Transverse colon (tissue), 4 donors: Measurements from ENCODE around the gene CDC37. TPM values are rescaled to one million over a fixed set of nuclear protein-coding genes. Genes with fewer than 3 reads are reported as not detected.

Experiments used
- DNase-seq: peaks from one replicate; pipeline ENCODE4 v3.0.0-alpha.2; 2019
- H3K27ac ChIP-seq, 4 donors: fragments of 200-600 bp; sonication (generic); 2 replicates each; pipeline ENCODE4 v1.5.1; 2016 to 2018; ENCODE audit warnings: inconsistent platforms in 4 of 4
- H3K27me3 ChIP-seq: fragments of 200-600 bp; sonication (generic); 2 replicates; pipeline ENCODE4 v1.5.1; 2017; ENCODE audit warnings: inconsistent platforms
- H3K36me3 ChIP-seq, 4 donors: fragments of 200-600 bp; sonication (generic); 2 replicates each; pipeline ENCODE4 v1.5.1; 2017 to 2019; ENCODE audit warnings: inconsistent platforms in 4 of 4
- H3K4me1 ChIP-seq, 4 donors: fragments of 200-600 bp; sonication (generic); 2 replicates each; pipeline ENCODE4 v1.5.1; 2017 to 2020; ENCODE audit warnings: inconsistent platforms in 4 of 4
- H3K4me3 ChIP-seq, 4 donors: fragments of 200-600 bp; sonication (generic); 1 replicate in 1 of 4; 2 replicates in 3 of 4; pipeline versions ENCODE4 v1.5.1 to v1.6.1; 2017 to 2019; ENCODE audit warnings: inconsistent platforms in 4 of 4
- H3K9me3 ChIP-seq, 2 donors: fragments of 200-600 bp; sonication (generic); 2 replicates each; pipeline ENCODE4 v1.5.1; 2017 to 2019; ENCODE audit warnings: inconsistent platforms in 2 of 2
- EP300 ChIP-seq: sonication (generic); formaldehyde crosslinking; IDR thresholded peaks from one replicate; pipeline ENCODE4 v1.6.1; 2017; ENCODE audit warnings: antibody characterized with exemption, low read depth
- POLR2A ChIP-seq: fragments of 450-650 bp; IDR thresholded peaks from one replicate; pipeline ENCODE4 v1.6.1; 2016; ENCODE audit warnings: antibody characterized with exemption, mild to moderate bottlenecking, moderate library complexity
- POLR2AphosphoS5 ChIP-seq, 3 donors: sonication (generic); formaldehyde crosslinking; IDR thresholded peaks; one replicate each; pipeline ENCODE4 v1.6.1; 2016; ENCODE audit warnings: antibody characterized with exemption in 3 of 3
- WGBS, 2 donors: methylation state at CpG; one replicate each; pipeline ENCODE4 v1.1.5; 2018; ENCODE audit warnings: low coverage in 1 of 2; 5-methylcytosine and 5-hydroxymethylcytosine counted together
- in situ Hi-C, 4 donors: fragments of 200-750 bp; cut with MboI; loops; one replicate each; pipeline versions ENCODE4 v1.15.0 to v1.15.1; 2017; ENCODE audit warnings: low sequenced_read_pairs in 3 of 4, low pct_ligation_motif_present in 1 of 4, low pct_unique_long_range_greater_than_20kb in 1 of 4
- intact Hi-C: fragments of 100-400 bp; cut with DNase I; formaldehyde crosslinking; loops from one replicate; pipeline ENCODE4 v1.15.1; 2023; ENCODE audit warnings: low total_unique reads
- total RNA-seq, 4 donors: library from RNA; depleted of rRNA; stranded (reverse); fragments of >200 nt; gene quantifications; one replicate each; pipeline ENCODE4 v1.1.0, GENCODE V29; 2016
- TF ChIP-seq, protein P1 (sequence below), 5 experiments: fragments of 200-600 bp in 3 of 5; fragments of 450-650 bp in 2 of 5; sonication (generic) in 3 of 5; IDR thresholded peaks; 1 replicate in 2 of 5; 2 replicates in 3 of 5; pipeline ENCODE4 v1.5.1; 2016 to 2017; ENCODE audit warnings: antibody characterized with exemption in 5 of 5, inconsistent platforms in 3 of 5, mild to moderate bottlenecking in 2 of 5, moderate library complexity in 1 of 5

The CDC37 gene
- total RNA-seq, 4 donors from 2014 or later = 125 to 168 (median 162) TPM

DNA sequence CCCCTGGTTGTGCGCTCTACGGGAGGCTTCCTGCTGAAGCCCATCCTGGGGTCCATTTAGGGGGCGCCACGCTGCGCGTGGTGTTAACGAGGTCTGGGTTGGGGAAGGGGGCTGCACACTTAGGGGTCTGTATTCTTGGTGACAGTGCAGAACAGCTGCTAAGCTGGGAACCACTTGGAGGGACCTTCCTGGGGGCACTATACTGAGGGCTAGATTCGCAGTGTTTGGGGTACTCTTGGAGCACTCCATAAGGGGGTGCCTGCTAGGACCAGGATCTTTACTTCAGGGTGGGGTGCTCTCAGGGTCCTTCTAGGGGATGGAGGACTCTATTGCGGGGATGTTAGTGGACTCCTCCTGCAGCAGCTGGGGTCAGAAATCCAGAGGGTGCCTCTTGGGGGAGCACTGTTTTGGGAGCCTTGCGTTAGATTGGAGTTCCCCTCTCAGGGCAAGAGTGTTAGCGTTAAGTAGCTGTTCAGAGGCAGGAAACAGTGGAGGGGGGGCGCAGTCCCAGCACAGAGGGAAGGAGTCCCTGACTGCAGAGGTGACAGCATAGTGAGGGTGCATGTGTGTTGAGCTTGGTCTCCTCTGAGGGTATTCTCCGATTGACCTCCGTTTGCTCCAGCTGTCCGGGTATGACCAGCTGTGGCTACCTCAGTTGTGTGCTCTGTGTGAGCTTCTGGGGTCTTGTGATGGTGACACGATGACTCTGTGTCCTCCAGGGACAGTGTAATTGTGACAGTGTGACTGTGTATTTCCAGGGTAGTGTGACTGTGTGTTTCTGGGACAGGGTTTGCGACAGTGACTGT is 18.1 kb upstream of the CDC37 start:
- peaks cover 15 to 58% (median 42%) of the 10 kb centered on the region in 4 donors for H3K4me1 ChIP-seq
- H3K27ac ChIP-seq = no peak overlapping the region
- H3K9me3 ChIP-seq = no peaks in the 10 kb centered on the region
- TF ChIP-seq, protein P1, sequence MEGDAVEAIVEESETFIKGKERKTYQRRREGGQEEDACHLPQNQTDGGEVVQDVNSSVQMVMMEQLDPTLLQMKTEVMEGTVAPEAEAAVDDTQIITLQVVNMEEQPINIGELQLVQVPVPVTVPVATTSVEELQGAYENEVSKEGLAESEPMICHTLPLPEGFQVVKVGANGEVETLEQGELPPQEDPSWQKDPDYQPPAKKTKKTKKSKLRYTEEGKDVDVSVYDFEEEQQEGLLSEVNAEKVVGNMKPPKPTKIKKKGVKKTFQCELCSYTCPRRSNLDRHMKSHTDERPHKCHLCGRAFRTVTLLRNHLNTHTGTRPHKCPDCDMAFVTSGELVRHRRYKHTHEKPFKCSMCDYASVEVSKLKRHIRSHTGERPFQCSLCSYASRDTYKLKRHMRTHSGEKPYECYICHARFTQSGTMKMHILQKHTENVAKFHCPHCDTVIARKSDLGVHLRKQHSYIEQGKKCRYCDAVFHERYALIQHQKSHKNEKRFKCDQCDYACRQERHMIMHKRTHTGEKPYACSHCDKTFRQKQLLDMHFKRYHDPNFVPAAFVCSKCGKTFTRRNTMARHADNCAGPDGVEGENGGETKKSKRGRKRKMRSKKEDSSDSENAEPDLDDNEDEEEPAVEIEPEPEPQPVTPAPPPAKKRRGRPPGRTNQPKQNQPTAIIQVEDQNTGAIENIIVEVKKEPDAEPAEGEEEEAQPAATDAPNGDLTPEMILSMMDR (IDR thresholded peaks at IDR 0.05) = no peak
- no peak for TF ChIP-seq POLR2A
- TF ChIP-seq EP300 = no peak
- TF ChIP-seq POLR2AphosphoS5 (IDR thresholded peaks at IDR 0.05) = no peak
- 30% methylated on average over 10 of the region's 17 CpGs; no CpG with 5 or more reads in 1 of the 2 donors for WGBS, 2 donors
- H3K4me3 ChIP-seq = no peak overlapping the region
- H3K27me3 ChIP-seq = peaks cover 97% of the 10 kb centered on the region
- intact Hi-C loops (no loop called here), in situ Hi-C loops (no loop called here)
- DNase-seq = no peak
- H3K36me3 ChIP-seq = no peaks in the 10 kb centered on the region

DNA sequence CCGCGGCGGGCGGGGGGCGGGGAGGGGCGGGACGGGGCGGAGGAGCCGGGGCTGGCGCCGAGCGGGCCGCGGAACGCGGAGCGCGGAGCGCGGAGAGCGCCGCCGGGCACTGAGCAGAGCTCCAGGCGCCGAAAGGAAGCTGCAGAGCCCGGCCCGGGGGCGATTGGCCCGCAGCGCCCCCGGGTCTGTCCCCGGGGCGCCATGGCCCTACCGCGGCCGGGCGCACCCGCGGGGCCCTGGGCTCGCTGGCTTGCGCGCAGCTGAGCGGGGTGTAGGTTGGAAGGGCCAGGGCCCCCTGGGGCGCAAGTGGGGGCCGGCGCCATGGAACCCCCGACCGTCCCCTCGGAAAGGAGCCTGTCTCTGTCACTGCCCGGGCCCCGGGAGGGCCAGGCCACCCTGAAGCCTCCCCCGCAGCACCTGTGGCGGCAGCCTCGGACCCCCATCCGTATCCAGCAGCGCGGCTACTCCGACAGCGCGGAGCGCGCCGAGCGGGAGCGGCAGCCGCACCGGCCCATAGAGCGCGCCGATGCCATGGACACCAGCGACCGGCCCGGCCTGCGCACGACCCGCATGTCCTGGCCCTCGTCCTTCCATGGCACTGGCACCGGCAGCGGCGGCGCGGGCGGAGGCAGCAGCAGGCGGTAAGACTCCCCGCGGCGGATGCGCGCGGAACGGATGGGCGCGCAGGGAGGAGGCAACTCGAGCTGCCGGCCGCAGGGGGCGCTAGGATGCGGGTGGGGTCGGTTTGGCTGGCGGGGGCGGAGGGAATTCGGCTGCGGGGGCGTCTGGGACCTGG is 17.3 kb upstream of the CDC37 start, which contains the start of gene PDE4A:
Gene PDE4A, plus strand, starts transcription at position 95 of the 796 bp plus-strand sequence. Its CDS starts 227 bp downstream, at position 322.
- H3K36me3 ChIP-seq = no peaks in the 10 kb centered on the region
- H3K4me3 ChIP-seq = peak within 1 kb of the TSS in 1 of 4 donors; percentile 31
- no peak for TF ChIP-seq POLR2AphosphoS5 (IDR thresholded peaks at IDR 0.05)
- TF ChIP-seq, protein P1 (IDR thresholded peaks at IDR 0.05) = peak in 4 of 5 experiments; percentile 9 to 30 (median 24)
- peaks cover 15 to 63% (median 48%) of the 10 kb centered on the region in 4 donors for H3K4me1 ChIP-seq
- H3K27ac ChIP-seq = no peak within 1 kb of the TSS
- no peak for DNase-seq
- in situ Hi-C loops = no loop called here
- 1% methylated on average over 20 to 30 of the region's 104 CpGs for WGBS, 2 donors
- H3K9me3 ChIP-seq = no peaks in the 10 kb centered on the region
- intact Hi-C loops = no loop called here
- H3K27me3 ChIP-seq = peaks cover 99% of the 10 kb centered on the region

DNA sequence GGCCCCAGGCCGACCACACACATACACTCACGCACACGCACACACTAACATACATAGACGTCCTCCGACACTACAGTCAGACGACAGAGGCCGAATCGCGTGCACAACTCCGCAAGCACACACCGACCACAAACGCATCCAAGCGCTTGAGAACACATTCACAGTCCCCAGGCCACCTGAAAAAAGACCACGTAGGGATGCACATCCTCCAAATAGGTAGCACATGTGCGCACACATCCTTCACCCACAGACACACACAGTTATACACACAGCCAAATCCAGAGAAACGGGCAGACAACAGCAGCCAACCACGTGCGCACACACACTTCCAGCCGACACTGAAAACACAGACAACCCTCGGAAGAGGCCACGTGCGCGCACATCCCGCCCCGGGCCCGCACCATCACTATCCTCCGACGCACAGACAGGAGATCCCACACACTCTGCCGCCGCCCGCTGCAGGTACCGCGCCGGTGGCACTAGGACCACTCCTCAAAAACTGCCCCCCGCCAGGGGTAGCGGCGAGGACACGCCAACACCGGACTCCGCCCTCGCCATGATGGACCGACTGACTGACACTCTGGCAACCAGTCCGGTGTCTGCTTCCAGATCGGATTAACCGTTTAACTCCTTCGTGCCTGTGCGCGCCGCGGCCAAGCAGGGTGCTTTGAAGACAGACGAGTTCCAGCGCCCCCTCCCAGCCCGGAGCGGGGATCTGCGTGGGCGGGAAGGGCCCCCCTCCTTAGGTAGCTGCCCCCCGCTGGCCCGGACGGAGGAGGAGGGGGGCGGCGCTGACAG is 16.5 kb upstream of the CDC37 start:
- peaks cover 12 to 55% (median 43%) of the 10 kb centered on the region in 4 donors for H3K4me1 ChIP-seq
- H3K36me3 ChIP-seq = no peaks in the 10 kb centered on the region
- DNase-seq = no peak
- WGBS, 2 donors = 0% methylated on average over 48 of the region's 61 CpGs; no CpG with 5 or more reads in 1 of the 2 donors
- no peak for TF ChIP-seq POLR2AphosphoS5 (IDR thresholded peaks at IDR 0.05)
- TF ChIP-seq, protein P1 (IDR thresholded peaks at IDR 0.05) = no peak
- no peaks in the 10 kb centered on the region for H3K9me3 ChIP-seq
- no peak overlapping the region for H3K27ac ChIP-seq
- H3K27me3 ChIP-seq = peaks cover 99% of the 10 kb centered on the region
- in situ Hi-C loops = no loop called here
- peak overlapping the region in 1 of 4 donors; percentile 31 for H3K4me3 ChIP-seq
- intact Hi-C loops = no loop called here
